BLaER1 treated with 17β-estradiol and CSF1 and Interleukin-3, amounts not matched to agents 10 nM and 100 nM (cell line): ENCODE data around the gene UBE2G1.
"Not testable (repeated sequence)": the region's sequence is repeated elsewhere in the genome, so short reads cannot be mapped to it uniquely, and the experiment has no call there.

Experiments
- H3K27ac ChIP-seq, 11 experiments: shearing (Covaris generic); formaldehyde crosslinking; 2 replicates each; pipeline ENCODE4 v1.8.1; 2022
- H3K27me3 ChIP-seq, 11 experiments: shearing (Covaris generic); formaldehyde crosslinking; 2 replicates each; pipeline ENCODE4 v1.8.1; 2022
- H3K36me3 ChIP-seq, 11 experiments: shearing (Covaris generic); formaldehyde crosslinking; 2 replicates each; pipeline ENCODE4 v1.8.1; 2022
- H3K4me1 ChIP-seq, 10 experiments: shearing (Covaris generic); formaldehyde crosslinking; 2 replicates each; pipeline ENCODE4 v1.8.1; 2022
- H3K4me2 ChIP-seq, 11 experiments: shearing (Covaris generic); formaldehyde crosslinking; 2 replicates each; pipeline ENCODE4 v1.8.1; 2022
- H3K4me3 ChIP-seq, 10 experiments: shearing (Covaris generic); formaldehyde crosslinking; 2 replicates each; pipeline ENCODE4 v1.8.1; 2022
- H3K9ac ChIP-seq, 11 experiments: shearing (Covaris generic); formaldehyde crosslinking; 2 replicates each; pipeline ENCODE4 v1.8.1; 2022
- H3K9me3 ChIP-seq, 11 experiments: shearing (Covaris generic); formaldehyde crosslinking; replicated peaks in 1 of 11; 2 replicates each; pipeline ENCODE4 v1.8.1; 2022
- H4K20me1 ChIP-seq, 11 experiments: shearing (Covaris generic); formaldehyde crosslinking; 2 replicates each; pipeline ENCODE4 v1.8.1; 2022
- Cebpa-rat ChIP-seq, 11 experiments: shearing (Covaris generic); IDR thresholded peaks; 2 replicates each; pipeline ENCODE4 v1.8.1; 2022

UBE2G1 gene

GRCh38 chr17:4381690-4382671, 15.5 kb upstream of the UBE2G1 start:
- Histone ChIP-seq H4K20me1 (peaks cover 0 to 6% (median 0%) of the 10 kb centered on the region in 11 experiments; a peak in 1 of 22 replicates), H3K27ac (no peak overlapping the region), H3K4me1 (peaks cover 0 to 21% (median 8%) of the 10 kb centered on the region in 10 experiments; a peak in 9 of 20 replicates), H3K9me3 (no peaks in the 10 kb centered on the region), H3K4me3 (no peak overlapping the region), H3K4me2 (peak overlapping the region in 1 of 11 experiments; percentile 22; a peak in 1 of 22 replicates), H3K27me3 (no peaks in the 10 kb centered on the region), H3K9ac (no peak overlapping the region), H3K36me3 (no peaks in the 10 kb centered on the region)
- no peak for TF ChIP-seq Cebpa-rat (IDR thresholded peaks at IDR 0.05)

DNA sequence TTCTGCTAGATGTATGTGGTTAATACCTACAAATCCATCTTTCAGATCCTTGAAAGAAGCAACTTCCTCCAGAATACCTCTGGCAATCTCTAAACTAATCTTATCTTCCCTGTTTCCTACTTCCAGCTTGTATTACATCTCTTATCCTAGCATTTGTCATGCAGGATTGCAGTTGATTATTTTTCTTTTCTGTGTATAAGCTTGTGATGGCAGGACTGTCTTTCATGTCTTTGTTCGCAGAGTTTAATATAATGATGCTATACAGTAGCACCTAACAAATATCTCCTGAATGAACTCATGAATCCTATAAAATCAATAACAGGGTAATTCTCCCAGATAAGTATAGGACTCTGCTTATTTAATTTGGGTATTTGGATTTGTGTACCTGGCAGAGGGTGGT, 12.2 kb upstream of the UBE2G1 start:
- H3K27me3 ChIP-seq, result no peaks in the 10 kb centered on the region

GRCh38 chr17:4377247-4377646, 10.8 kb upstream of the UBE2G1 start:
- H3K9me3 ChIP-seq, H3K9ac ChIP-seq, H4K20me1 ChIP-seq, H3K36me3 ChIP-seq, H3K4me3 ChIP-seq, H3K27ac ChIP-seq, H3K27me3 ChIP-seq: not testable (repeated sequence)
- peaks cover 18 to 44% (median 32%) of the 10 kb centered on the region in 10 experiments for H3K4me1 ChIP-seq
- peak overlapping the region in 4 of 11 experiments; percentile 26 to 36 (median 31); a peak in 2 of 22 replicates for H3K4me2 ChIP-seq

More for the DNA sequence above, 12.2 kb upstream of the UBE2G1 start:
- Histone ChIP-seq H3K27ac (no peak overlapping the region), H3K9ac (no peak overlapping the region), H3K4me1 (peaks cover 18 to 44% (median 32%) of the 10 kb centered on the region in 10 experiments), H3K9me3 (no peaks in the 10 kb centered on the region), H4K20me1 (peaks cover 0 to 6% (median 0%) of the 10 kb centered on the region in 11 experiments; a peak in 1 of 22 replicates), H3K4me2 (peak overlapping the region in 2 of 11 experiments; percentile 2 to 25; a peak in 1 of 22 replicates), H3K36me3 (no peaks in the 10 kb centered on the region), H3K4me3 (no peak overlapping the region)
- TF ChIP-seq Cebpa-rat (IDR thresholded peaks at IDR 0.05), result no peak

GRCh38 chr17:4375796-4376440, 9.4 kb upstream of the UBE2G1 start:
- H3K27me3 ChIP-seq, H3K4me3 ChIP-seq, H3K9me3 ChIP-seq, H3K27ac ChIP-seq, H3K9ac ChIP-seq, H4K20me1 ChIP-seq, H3K36me3 ChIP-seq: not testable (repeated sequence)
- peaks cover 18 to 36% (median 29%) of the 10 kb centered on the region in 10 experiments for H3K4me1 ChIP-seq
- peak overlapping the region; percentile 51 to 76 (median 60); a peak in 21 of 22 replicates for H3K4me2 ChIP-seq

GRCh38 chr17:4375039-4375748, 8.7 kb upstream of the UBE2G1 start:
- no peak overlapping the region for H3K4me3 ChIP-seq

DNA sequence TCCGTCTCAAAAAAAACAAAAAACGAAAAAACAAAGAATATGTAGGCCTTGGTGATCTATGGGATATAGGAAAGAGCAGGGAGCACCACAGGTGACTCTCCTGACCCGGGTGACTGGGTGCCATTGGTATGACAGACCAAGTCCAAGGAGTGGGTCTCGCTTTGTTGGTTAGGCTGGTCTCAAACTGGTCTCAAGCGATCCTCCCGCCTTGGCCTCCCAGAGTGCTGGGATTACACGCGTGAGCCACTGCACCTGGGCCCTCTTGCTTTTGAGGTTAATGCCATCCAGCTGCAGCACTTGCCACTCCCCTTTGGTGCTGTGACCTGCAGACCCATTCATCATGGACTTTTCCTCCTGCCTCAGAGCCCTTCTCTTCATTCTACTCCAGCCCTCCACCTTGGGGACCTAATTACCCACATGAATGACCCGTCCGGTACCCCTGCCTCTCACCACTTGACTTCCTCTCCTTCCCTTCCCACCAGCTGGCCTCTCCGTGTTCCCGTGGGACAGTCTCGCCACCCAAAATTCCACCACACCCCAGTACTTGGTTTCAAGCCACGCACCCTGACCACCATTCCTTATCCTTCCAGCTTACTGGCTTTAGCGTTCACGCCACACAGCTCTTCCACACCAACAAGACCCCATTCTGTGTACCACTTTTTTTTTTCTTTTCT, 3.2 kb upstream of the UBE2G1 start:
- Histone ChIP-seq H4K20me1 (peaks cover 2 to 15% (median 12%) of the 10 kb centered on the region in 11 experiments; a peak in 17 of 22 replicates), H3K4me1 (peaks cover 23 to 35% (median 29%) of the 10 kb centered on the region in 10 experiments), H3K27ac (no peak overlapping the region), H3K4me2 (peak overlapping the region; percentile 39 to 79 (median 61)), H3K9me3 (no peaks in the 10 kb centered on the region), H3K27me3 (no peaks in the 10 kb centered on the region), H3K9ac (no peak overlapping the region), H3K4me3 (no peak overlapping the region), H3K36me3 (no peaks in the 10 kb centered on the region)
- TF ChIP-seq Cebpa-rat (IDR thresholded peaks at IDR 0.05), result no peak

More at GRCh38 chr17:4375039-4375748, 8.7 kb upstream of the UBE2G1 start:
- Histone ChIP-seq H3K9ac (no peak overlapping the region), H3K9me3 (no peaks in the 10 kb centered on the region), H3K36me3 (no peaks in the 10 kb centered on the region), H3K4me1 (peaks cover 24 to 43% (median 36%) of the 10 kb centered on the region in 10 experiments), H3K4me2 (peak overlapping the region; percentile 47 to 76 (median 60)), H3K27ac (peak overlapping the region in 5 of 11 experiments; percentile 3 to 57 (median 42); a peak in 7 of 22 replicates), H4K20me1 (no peaks in the 10 kb centered on the region), H3K27me3 (no peaks in the 10 kb centered on the region)
- TF ChIP-seq Cebpa-rat (IDR thresholded peaks at IDR 0.05), result no peak

DNA sequence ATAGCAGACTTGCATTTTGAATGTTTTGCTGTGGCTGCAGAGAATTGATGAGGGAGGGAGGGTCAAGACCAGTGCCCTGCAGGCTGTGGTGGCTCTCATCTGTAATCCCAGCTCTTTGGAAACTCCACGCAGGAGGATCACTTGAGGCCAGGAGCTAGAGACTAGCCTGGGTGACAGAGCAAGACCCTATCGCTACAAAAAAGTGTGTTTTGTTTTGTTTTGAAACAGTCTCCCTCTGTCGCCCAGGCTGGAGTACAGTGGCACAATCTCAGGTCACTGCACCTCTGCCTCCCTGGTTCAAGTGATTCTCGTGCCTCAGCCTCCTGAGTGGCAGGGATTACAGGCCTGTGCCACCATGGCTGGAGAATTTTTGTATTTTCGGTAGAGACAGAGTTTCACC, 1.9 kb upstream of the UBE2G1 start:
- Histone ChIP-seq H3K4me1 (peaks cover 31 to 43% (median 37%) of the 10 kb centered on the region in 10 experiments), H3K36me3 (peaks cover 0 to 4% (median 0%) of the 10 kb centered on the region in 11 experiments; a peak in 2 of 22 replicates), H3K27ac (no peak overlapping the region), H3K9me3 (no peaks in the 10 kb centered on the region), H3K4me2 (no peak overlapping the region), H3K4me3 (no peak overlapping the region), H3K9ac (no peak overlapping the region; a peak in 1 of 22 replicates), H4K20me1 (peaks cover 14 to 28% (median 24%) of the 10 kb centered on the region in 11 experiments; a peak in 20 of 22 replicates), H3K27me3 (no peaks in the 10 kb centered on the region)
- no peak for TF ChIP-seq Cebpa-rat (IDR thresholded peaks at IDR 0.05)

DNA sequence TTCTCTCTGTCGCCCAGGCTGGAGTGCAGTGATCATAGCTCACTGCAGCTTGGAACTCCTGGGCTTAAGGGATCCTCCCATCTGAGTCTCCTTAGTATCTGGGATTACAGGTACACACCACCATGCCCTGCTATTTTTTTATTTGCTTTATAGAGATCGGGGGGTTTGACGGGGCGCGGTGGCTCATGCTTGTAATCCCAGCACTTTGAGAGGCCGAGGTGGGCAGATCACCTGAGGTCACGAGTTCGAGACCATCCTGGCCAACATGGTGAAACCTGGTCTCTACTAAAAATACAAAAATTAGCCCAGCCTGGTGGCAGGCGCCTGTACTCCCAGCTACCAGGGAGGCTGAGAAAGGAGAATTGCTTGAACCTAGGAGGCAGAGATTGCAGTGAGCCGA, 702 bp upstream of the UBE2G1 start:
- peak overlapping the region in 7 of 10 experiments; percentile 11 to 100 (median 40); a peak in 10 of 20 replicates for H3K4me3 ChIP-seq

More for the DNA sequence above, 702 bp upstream of the UBE2G1 start:
- H3K4me1 ChIP-seq, result peaks cover 31 to 50% (median 45%) of the 10 kb centered on the region in 10 experiments
- H3K9me3 ChIP-seq, H3K27me3 ChIP-seq: not testable (repeated sequence)
- H3K36me3 ChIP-seq, result peaks cover 0 to 15% (median 9%) of the 10 kb centered on the region in 11 experiments; a peak in 15 of 22 replicates
- H4K20me1 ChIP-seq, result peaks cover 26 to 40% (median 35%) of the 10 kb centered on the region in 11 experiments
- H3K9ac ChIP-seq, result peak overlapping the region in 9 of 11 experiments; percentile 7 to 55 (median 30); a peak in 12 of 22 replicates
- peak overlapping the region; percentile 41 to 78 (median 60) for H3K4me2 ChIP-seq
- H3K27ac ChIP-seq, result peak overlapping the region in 8 of 11 experiments; percentile 1 to 50 (median 22); a peak in 9 of 22 replicates
